Trophoblast cell (in vitro differentiated cells and primary cell): ENCODE measurements around the gene EFR3B.

Experiments used
- DNase-seq, 2 donors: peaks; one replicate each; pipeline ENCODE4 v3.0.0-alpha.2; 2016
- H2AFZ ChIP-seq: 2 replicates; pipeline ENCODE4 v1.6.1; 2013; ENCODE audit warnings: low read length, moderate library complexity, mild to moderate bottlenecking; ENCODE audit not compliant: insufficient read depth, poor library complexity
- H2AK5ac ChIP-seq: 2 replicates; pipeline ENCODE4 v1.6.1; 2013; ENCODE audit warnings: mild to moderate bottlenecking, low read length
- H2BK120ac ChIP-seq: 2 replicates; pipeline ENCODE4 v1.6.1; 2013; ENCODE audit warnings: low read length, mild to moderate bottlenecking, moderate library complexity; ENCODE audit not compliant: insufficient read depth, poor library complexity
- H2BK12ac ChIP-seq: 2 replicates; pipeline ENCODE4 v1.6.1; 2013; ENCODE audit warnings: mild to moderate bottlenecking, low read length, moderate library complexity
- H2BK5ac ChIP-seq: 2 replicates; pipeline ENCODE4 v1.6.1; 2013; ENCODE audit warnings: low read length, low read depth, moderate library complexity, mild to moderate bottlenecking; ENCODE audit not compliant: poor library complexity
- H3K14ac ChIP-seq: 2 replicates; pipeline ENCODE4 v1.6.1; 2013; ENCODE audit warnings: mild to moderate bottlenecking, low read length
- H3K18ac ChIP-seq: 2 replicates; pipeline ENCODE4 v1.6.1; 2013; ENCODE audit warnings: mild to moderate bottlenecking, low read length
- H3K23ac ChIP-seq: 2 replicates; pipeline ENCODE4 v1.6.1; 2013; ENCODE audit warnings: low read length
- H3K27ac ChIP-seq: 2 replicates; pipeline ENCODE4 v1.5.1; 2013; ENCODE audit warnings: low read depth, mild to moderate bottlenecking, inconsistent platforms, low read length, moderate library complexity
- H3K27me3 ChIP-seq: 2 replicates; pipeline ENCODE4 v1.6.1; 2013; ENCODE audit warnings: inconsistent platforms, mild to moderate bottlenecking, low read length, moderate library complexity; ENCODE audit not compliant: insufficient read depth
- H3K36me3 ChIP-seq, 2 experiments: 1 replicate in 1 of 2; 2 replicates in 1 of 2; pipeline ENCODE4 v1.6.1; 2013; ENCODE audit warnings: low read length in 2 of 2, mild to moderate bottlenecking in 2 of 2, moderate library complexity in 1 of 2; ENCODE audit not compliant: insufficient read depth in 2 of 2, control insufficient read depth in 1 of 2
- H3K4ac ChIP-seq: 2 replicates; pipeline ENCODE4 v1.6.1; 2013; ENCODE audit warnings: low read depth, mild to moderate bottlenecking, low read length, moderate library complexity
- H3K4me1 ChIP-seq, 2 experiments: 1 replicate in 1 of 2; 2 replicates in 1 of 2; pipeline ENCODE4 v1.6.1; 2013; ENCODE audit warnings: low read length in 2 of 2, mild to moderate bottlenecking in 2 of 2, moderate library complexity in 1 of 2; ENCODE audit not compliant: insufficient read depth in 2 of 2, control insufficient read depth in 1 of 2
- H3K4me2 ChIP-seq: 2 replicates; pipeline ENCODE4 v1.6.1; 2013; ENCODE audit warnings: inconsistent platforms, mild to moderate bottlenecking, low read length, moderate library complexity
- H3K4me3 ChIP-seq: 2 replicates; pipeline ENCODE4 v1.5.1; 2013; ENCODE audit warnings: mild to moderate bottlenecking, low read depth, low read length, inconsistent platforms
- H3K79me1 ChIP-seq: one replicate; pipeline ENCODE4 v1.6.1; 2013; ENCODE audit warnings: low read length
- H3K79me2 ChIP-seq: 2 replicates; pipeline ENCODE4 v1.6.1; 2013; ENCODE audit warnings: low read length, mild to moderate bottlenecking; ENCODE audit not compliant: control insufficient read depth, insufficient read depth, poor library complexity
- H3K9ac ChIP-seq: 2 replicates; pipeline ENCODE4 v1.6.1; 2013; ENCODE audit warnings: mild to moderate bottlenecking, low read length
- H3K9me3 ChIP-seq: 2 replicates; pipeline ENCODE4 v1.6.1; 2013; ENCODE audit warnings: low read depth, mild to moderate bottlenecking, control low read depth, inconsistent platforms, low read length; ENCODE audit not compliant: insufficient read depth
- H4K12ac ChIP-seq: 2 replicates; pipeline ENCODE4 v1.6.1; 2013; ENCODE audit warnings: low read depth, mild to moderate bottlenecking, low read length, moderate library complexity
- H4K8ac ChIP-seq: 2 replicates; pipeline ENCODE4 v1.6.1; 2013; ENCODE audit warnings: low read depth, mild to moderate bottlenecking, low read length, moderate library complexity
- H4K91ac ChIP-seq: one replicate; pipeline ENCODE4 v1.6.1; 2013; ENCODE audit warnings: low read depth, mild to moderate bottlenecking, low read length, moderate library complexity
- WGBS: extraction: QIAGEN DNeasy Blood & Tissue Kit; methylation state at CpG from one replicate; pipeline ENCODE4 v1.1.7; 2013; ENCODE audit warnings: missing lambda C conversion rate; ENCODE audit not compliant: insufficient read length, insufficient coverage; ENCODE audit errors: extremely low coverage; 5-methylcytosine and 5-hydroxymethylcytosine counted together

The EFR3B gene

DNA sequence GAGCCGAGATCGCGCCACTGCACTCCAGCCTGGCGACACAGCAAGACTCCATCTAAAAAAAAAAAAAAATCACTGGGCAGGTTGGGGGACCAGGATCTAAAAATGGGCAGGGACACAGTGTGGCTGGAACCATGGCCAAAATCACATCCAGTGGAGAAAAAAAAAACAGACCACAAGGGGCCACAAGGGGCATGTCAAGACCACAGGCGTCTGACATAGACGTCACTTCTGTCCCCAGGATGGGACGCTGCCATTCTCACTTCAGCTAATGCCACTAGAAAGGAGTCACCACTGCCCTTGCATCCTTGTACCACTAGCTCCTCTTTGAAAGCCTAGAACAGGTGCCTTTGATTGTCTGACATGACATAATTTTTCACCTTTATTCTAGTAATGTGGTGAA lies 129.0 kb downstream of the EFR3B start:
- Histone ChIP-seq H3K27ac (no peak overlapping the region), H3K4me1 (peaks cover 2 to 3% of the 10 kb centered on the region in 2 experiments), H3K9ac (no peak overlapping the region), H2AK5ac (no peak overlapping the region), H4K91ac (no peak overlapping the region), H2BK12ac (no peak overlapping the region), H2AFZ (no peak overlapping the region), H3K4me2 (no peak overlapping the region), H3K9me3 (no peaks in the 10 kb centered on the region), H3K79me2 (no peaks in the 10 kb centered on the region), H4K8ac (no peak overlapping the region), H3K4me3 (no peak overlapping the region), H3K23ac (no peak overlapping the region), H2BK120ac (no peak overlapping the region), H3K79me1 (no peaks in the 10 kb centered on the region), H4K12ac (no peak overlapping the region), H3K14ac (no peak overlapping the region), H3K36me3 (no peaks in the 10 kb centered on the region), H3K4ac (no peak overlapping the region), H3K27me3 (peaks cover 22% of the 10 kb centered on the region), H2BK5ac (no peak overlapping the region), H3K18ac (no peak overlapping the region)
- no peak for DNase-seq
- no CpG with 5 or more reads among the region's 7 CpGs for WGBS

- Histone ChIP-seq H3K79me2 (no peaks in the 10 kb centered on the region), H3K9ac (no peak overlapping the region), H2AFZ (no peak overlapping the region), H2AK5ac (no peak overlapping the region), H3K9me3 (no peaks in the 10 kb centered on the region), H3K4ac (no peak overlapping the region), H3K18ac (no peak overlapping the region), H4K12ac (no peak overlapping the region), H2BK12ac (no peak overlapping the region), H3K14ac (no peak overlapping the region), H3K27me3 (peaks cover 9% of the 10 kb centered on the region), H3K4me3 (no peak overlapping the region), H3K79me1 (no peaks in the 10 kb centered on the region), H4K91ac (no peak overlapping the region), H3K27ac (no peak overlapping the region), H3K36me3 (no peaks in the 10 kb centered on the region), H3K23ac (no peak overlapping the region), H3K4me1 (peaks cover 0 to 4% of the 10 kb centered on the region in 2 experiments), H3K4me2 (no peak overlapping the region), H4K8ac (no peak overlapping the region), H2BK120ac (no peak overlapping the region), H2BK5ac (no peak overlapping the region)
- WGBS = no CpG with 5 or more reads among the region's 5 CpGs
- no peak for DNase-seq
These were observed 131.8 kb downstream of the EFR3B start for GRCh38 chr2:25173719-25174118.

DNA sequence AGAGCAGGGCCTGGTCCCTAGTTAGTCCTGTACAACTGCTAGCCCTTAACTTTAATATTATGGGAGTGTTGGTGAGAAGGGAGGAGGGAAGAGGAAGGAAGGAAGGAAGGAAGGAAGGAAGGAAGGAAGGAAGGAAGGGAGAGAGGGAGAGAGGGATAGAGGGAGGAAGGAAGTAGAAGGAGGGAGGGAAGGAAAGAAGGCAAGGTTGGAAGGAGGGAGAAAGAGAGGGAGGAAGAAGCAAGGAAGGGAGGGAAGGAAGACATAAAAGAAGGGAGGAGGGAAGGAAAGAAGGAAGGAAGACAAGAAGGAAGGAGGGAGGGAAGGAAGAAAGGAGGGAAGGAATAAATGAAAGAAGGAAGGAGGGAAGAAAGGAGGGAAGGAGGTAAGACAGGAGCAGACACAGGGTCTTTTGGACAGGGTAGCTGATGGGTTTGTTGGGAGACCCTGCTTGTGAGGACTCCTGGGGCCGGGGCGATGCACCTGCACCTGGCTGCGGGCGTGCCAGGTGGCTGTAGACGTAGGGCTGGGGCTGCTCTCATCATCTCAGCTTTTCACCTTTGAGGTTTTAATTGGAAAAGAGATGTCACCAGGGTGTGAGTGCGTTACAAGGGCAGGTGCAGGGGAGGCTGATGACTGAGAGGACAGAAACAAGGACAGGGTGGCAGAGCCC lies 132.5 kb downstream of the EFR3B start:
- no peaks in the 10 kb centered on the region for H3K79me2 ChIP-seq
- no peaks in the 10 kb centered on the region for H3K79me1 ChIP-seq
- H3K27ac ChIP-seq = no peak overlapping the region
- no peaks in the 10 kb centered on the region for H3K36me3 ChIP-seq
- no peak overlapping the region for H2BK5ac ChIP-seq
- no peak overlapping the region for H3K14ac ChIP-seq
- H3K27me3 ChIP-seq = peaks cover 4% of the 10 kb centered on the region
- no peak overlapping the region for H2AFZ ChIP-seq
- no peak overlapping the region for H4K8ac ChIP-seq
- no peak overlapping the region for H3K23ac ChIP-seq
- no peak overlapping the region for H4K12ac ChIP-seq
- no peak overlapping the region for H3K4me2 ChIP-seq
- H4K91ac ChIP-seq = no peak overlapping the region
- no peak overlapping the region for H3K18ac ChIP-seq
- peaks cover 0 to 3% of the 10 kb centered on the region in 2 experiments for H3K4me1 ChIP-seq
- no CpG with 5 or more reads among the region's 6 CpGs for whole genome bisulfite sequencing
- H3K9me3 ChIP-seq = no peaks in the 10 kb centered on the region
- H3K4me3 ChIP-seq = no peak overlapping the region
- no peak overlapping the region for H2BK12ac ChIP-seq
- DNase-seq = no peak
- H2AK5ac ChIP-seq = no peak overlapping the region
- H2BK120ac ChIP-seq = no peak overlapping the region
- H3K9ac ChIP-seq = no peak overlapping the region
- H3K4ac ChIP-seq = no peak overlapping the region

DNA sequence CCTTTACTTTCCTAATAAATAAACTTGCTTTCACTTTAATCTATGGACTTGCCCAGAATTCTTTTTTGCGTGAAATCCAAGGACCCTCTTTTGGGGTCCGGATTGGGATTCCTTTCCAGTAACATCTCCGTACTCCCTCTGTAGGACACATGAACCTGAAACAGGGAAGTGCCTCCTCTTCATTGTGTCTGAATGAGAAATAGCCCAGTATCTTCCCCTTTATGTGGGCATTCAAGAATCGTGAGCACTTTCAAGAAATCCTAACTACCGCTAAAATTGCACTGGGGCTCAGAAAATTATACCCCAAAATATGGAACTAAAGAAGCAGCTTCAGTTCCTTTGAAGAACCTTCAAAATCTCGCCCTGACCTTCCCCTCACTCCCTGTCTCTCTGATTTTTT lies 134.3 kb downstream of the EFR3B start:
- H4K8ac ChIP-seq = no peak overlapping the region
- H3K4me1 ChIP-seq = peaks cover 0 to 3% of the 10 kb centered on the region in 2 experiments
- H2BK5ac ChIP-seq = no peak overlapping the region
- no CpG with 5 or more reads among the region's 6 CpGs for WGBS
- H3K27ac ChIP-seq = no peak overlapping the region
- H4K12ac ChIP-seq = no peak overlapping the region
- no peaks in the 10 kb centered on the region for H3K79me2 ChIP-seq
- DNase-seq = no peak
- H3K27me3 ChIP-seq = no peaks in the 10 kb centered on the region
- no peaks in the 10 kb centered on the region for H3K36me3 ChIP-seq
- no peak overlapping the region for H3K4me2 ChIP-seq
- no peak overlapping the region for H3K4ac ChIP-seq
- no peak overlapping the region for H3K9ac ChIP-seq
- no peak overlapping the region for H3K4me3 ChIP-seq
- no peak overlapping the region for H2BK12ac ChIP-seq
- no peak overlapping the region for H3K14ac ChIP-seq
- H2AK5ac ChIP-seq = no peak overlapping the region
- no peak overlapping the region for H3K23ac ChIP-seq
- H2AFZ ChIP-seq = no peak overlapping the region
- H3K18ac ChIP-seq = no peak overlapping the region
- no peaks in the 10 kb centered on the region for H3K79me1 ChIP-seq
- no peaks in the 10 kb centered on the region for H3K9me3 ChIP-seq
- H2BK120ac ChIP-seq = no peak overlapping the region
- no peak overlapping the region for H4K91ac ChIP-seq
